ENCODE measurements around the gene ZNF366. TPM values are rescaled to one million over a fixed set of nuclear protein-coding genes. Genes with fewer than 3 reads are reported as not detected.

ZNF366 gene
- total and polyA plus RNA-seq, 2 of the 13 experiments (the other 11 are each of a cell fraction or from before 2014, with no cell fraction given): not detected

DNA sequence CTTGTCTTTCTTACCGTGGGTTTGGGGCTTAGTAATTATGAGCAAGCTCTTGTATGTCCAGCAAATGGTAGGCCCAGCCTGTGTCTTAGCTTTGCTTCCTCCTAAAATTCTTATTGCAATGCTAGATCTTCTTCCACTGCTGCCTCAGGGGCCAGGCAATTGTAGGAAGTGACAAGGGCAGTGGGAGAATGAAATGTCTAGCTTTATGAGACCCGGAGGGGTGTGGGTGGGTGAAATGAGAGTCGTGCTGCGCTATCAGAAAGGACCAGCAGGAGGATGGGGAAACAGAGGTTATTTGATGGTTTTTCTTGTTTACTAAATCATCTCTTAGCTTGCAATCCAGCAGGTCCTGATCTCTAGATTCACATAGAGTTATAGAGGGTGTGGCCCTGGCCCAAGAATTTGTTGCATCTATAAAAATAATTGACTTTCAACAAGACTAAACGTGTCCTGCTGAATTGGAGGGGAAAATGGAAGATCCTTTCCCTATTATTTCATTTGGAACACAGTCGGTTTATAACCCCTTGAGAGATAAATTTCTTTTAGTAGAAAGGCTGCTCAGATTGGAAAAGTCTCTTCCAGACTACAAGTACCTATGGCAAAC lies 43.7 kb downstream of the ZNF366 start:
- intact Hi-C loops (cut with micrococcal nuclease; ENCODE audit: unreplicated experiment): no loop called here
- Histone ChIP-seq H3K4me1 (ENCODE audit: insufficient read depth, low read length) (no peaks in the 10 kb centered on the region), H3K4me2 (ENCODE audit: low read depth, low read length) (no peak overlapping the region), H4K20me1 (ENCODE audit: insufficient read depth, low read length) (no peaks in the 10 kb centered on the region), H3K4me3 (replicated peaks in 1 of 3; ENCODE audit: insufficient read depth in 1 of 3, low read depth in 2 of 3, low read length in 3 of 3) (no peak overlapping the region), H3K9ac (ENCODE audit: insufficient read depth, low read depth, low read length) (no peak overlapping the region), H3K27ac (ENCODE audit: extremely low read length, insufficient read depth, low read length) (no peak overlapping the region), H2AFZ (ENCODE audit: low read length) (no peak overlapping the region), H3K27me3 (ENCODE audit: control insufficient read depth in 1 of 2, insufficient read depth in 2 of 2, low read length in 2 of 2) (peaks cover 0 to 19% of the 10 kb centered on the region in 2 experiments; a peak in 3 of 5 replicates), H3K36me3 (replicated peaks in 1 of 2; ENCODE audit: control insufficient read depth in 1 of 2, insufficient read depth in 2 of 2, low read length in 2 of 2) (no peaks in the 10 kb centered on the region), H3K79me2 (ENCODE audit: insufficient read depth, low read length) (no peaks in the 10 kb centered on the region), H3K9me3 (ENCODE audit: low read length) (no peaks in the 10 kb centered on the region)
- POLR2A ChIA-PET: no interaction called here
- TF ChIP-seq, protein P1, sequence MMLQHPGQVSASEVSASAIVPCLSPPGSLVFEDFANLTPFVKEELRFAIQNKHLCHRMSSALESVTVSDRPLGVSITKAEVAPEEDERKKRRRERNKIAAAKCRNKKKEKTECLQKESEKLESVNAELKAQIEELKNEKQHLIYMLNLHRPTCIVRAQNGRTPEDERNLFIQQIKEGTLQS (CRISPR knock-in tag; IDR thresholded peaks at IDR 0.05): no peak
- TF ChIP-seq ZNF781 (CRISPR knock-in tag; IDR thresholded peaks at IDR 0.05; ENCODE audit: borderline replicate concordance, not compliant biosample characterization) (no peak), HOXA7 (CRISPR knock-in tag; IDR thresholded peaks at IDR 0.05) (no peak), RCOR2 (CRISPR knock-in tag; IDR thresholded peaks at IDR 0.05) (no peak)
- TF ChIP-seq, protein P2, sequence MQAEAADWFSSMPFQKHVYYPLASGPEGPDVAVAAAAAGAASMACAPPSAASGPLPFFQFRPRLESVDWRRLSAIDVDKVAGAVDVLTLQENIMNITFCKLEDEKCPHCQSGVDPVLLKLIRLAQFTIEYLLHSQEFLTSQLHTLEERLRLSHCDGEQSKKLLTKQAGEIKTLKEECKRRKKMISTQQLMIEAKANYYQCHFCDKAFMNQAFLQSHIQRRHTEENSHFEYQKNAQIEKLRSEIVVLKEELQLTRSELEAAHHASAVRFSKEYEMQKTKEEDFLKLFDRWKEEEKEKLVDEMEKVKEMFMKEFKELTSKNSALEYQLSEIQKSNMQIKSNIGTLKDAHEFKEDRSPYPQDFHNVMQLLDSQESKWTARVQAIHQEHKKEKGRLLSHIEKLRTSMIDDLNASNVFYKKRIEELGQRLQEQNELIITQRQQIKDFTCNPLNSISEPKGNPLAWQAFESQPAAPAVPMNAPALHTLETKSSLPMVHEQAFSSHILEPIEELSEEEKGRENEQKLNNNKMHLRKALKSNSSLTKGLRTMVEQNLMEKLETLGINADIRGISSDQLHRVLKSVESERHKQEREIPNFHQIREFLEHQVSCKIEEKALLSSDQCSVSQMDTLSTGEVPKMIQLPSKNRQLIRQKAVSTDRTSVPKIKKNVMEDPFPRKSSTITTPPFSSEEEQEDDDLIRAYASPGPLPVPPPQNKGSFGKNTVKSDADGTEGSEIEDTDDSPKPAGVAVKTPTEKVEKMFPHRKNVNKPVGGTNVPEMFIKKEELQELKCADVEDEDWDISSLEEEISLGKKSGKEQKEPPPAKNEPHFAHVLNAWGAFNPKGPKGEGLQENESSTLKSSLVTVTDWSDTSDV (CRISPR knock-in tag; IDR thresholded peaks at IDR 0.05): no peak
- TF ChIP-seq, protein P3, sequence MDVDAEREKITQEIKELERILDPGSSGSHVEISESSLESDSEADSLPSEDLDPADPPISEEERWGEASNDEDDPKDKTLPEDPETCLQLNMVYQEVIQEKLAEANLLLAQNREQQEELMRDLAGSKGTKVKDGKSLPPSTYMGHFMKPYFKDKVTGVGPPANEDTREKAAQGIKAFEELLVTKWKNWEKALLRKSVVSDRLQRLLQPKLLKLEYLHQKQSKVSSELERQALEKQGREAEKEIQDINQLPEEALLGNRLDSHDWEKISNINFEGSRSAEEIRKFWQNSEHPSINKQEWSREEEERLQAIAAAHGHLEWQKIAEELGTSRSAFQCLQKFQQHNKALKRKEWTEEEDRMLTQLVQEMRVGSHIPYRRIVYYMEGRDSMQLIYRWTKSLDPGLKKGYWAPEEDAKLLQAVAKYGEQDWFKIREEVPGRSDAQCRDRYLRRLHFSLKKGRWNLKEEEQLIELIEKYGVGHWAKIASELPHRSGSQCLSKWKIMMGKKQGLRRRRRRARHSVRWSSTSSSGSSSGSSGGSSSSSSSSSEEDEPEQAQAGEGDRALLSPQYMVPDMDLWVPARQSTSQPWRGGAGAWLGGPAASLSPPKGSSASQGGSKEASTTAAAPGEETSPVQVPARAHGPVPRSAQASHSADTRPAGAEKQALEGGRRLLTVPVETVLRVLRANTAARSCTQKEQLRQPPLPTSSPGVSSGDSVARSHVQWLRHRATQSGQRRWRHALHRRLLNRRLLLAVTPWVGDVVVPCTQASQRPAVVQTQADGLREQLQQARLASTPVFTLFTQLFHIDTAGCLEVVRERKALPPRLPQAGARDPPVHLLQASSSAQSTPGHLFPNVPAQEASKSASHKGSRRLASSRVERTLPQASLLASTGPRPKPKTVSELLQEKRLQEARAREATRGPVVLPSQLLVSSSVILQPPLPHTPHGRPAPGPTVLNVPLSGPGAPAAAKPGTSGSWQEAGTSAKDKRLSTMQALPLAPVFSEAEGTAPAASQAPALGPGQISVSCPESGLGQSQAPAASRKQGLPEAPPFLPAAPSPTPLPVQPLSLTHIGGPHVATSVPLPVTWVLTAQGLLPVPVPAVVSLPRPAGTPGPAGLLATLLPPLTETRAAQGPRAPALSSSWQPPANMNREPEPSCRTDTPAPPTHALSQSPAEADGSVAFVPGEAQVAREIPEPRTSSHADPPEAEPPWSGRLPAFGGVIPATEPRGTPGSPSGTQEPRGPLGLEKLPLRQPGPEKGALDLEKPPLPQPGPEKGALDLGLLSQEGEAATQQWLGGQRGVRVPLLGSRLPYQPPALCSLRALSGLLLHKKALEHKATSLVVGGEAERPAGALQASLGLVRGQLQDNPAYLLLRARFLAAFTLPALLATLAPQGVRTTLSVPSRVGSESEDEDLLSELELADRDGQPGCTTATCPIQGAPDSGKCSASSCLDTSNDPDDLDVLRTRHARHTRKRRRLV (CRISPR knock-in tag; IDR thresholded peaks at IDR 0.05): no peak
- no peak for DNase-seq (ENCODE audit: low spot score)
- 14% methylated on average over 6 of the region's 6 CpGs for WGBS (ENCODE audit: low lambda C conversion rate)
- CTCF ChIA-PET (ENCODE audit: low intra/inter-chr PET ratio, low total read pairs): no interaction called here
- ATAC-seq: no peak
- BruUV-seq (replicated peaks): no TSS peak
- in situ Hi-C loops (cut with HindIII; ENCODE audit: extremely low pct_ligation_motif_present, low pct_unique_long_range_greater_than_20kb): no loop called here
- FAIRE-seq: no peak

Data from HepG2 (cell line).